KMS-11 (cell line): ENCODE results near the gene ELN.
"Not testable (repeated sequence)": the region's sequence is repeated elsewhere in the genome, so short reads cannot be mapped to it uniquely, and the experiment has no call there.

Experiments used
- H2AFZ ChIP-seq: fragments of 200-600 bp; sonication (generic); 2 replicates; pipeline ENCODE4 v1.6.1; 2016; ENCODE audit warnings: antibody characterized with exemption, mixed run types, low read depth
- H3K27ac ChIP-seq: fragments of 200-600 bp; sonication (generic); 2 replicates; pipeline ENCODE4 v1.6.1; 2016; ENCODE audit warnings: mild to moderate bottlenecking, mixed run types
- H3K27me3 ChIP-seq: fragments of 200-600 bp; sonication (generic); 2 replicates; pipeline ENCODE4 v1.6.1; 2017; ENCODE audit warnings: mild to moderate bottlenecking, low read depth, mixed run types, moderate library complexity; ENCODE audit not compliant: insufficient read depth
- H3K36me3 ChIP-seq: fragments of 200-600 bp; sonication (generic); 2 replicates; pipeline ENCODE4 v1.6.1; 2017; ENCODE audit warnings: mild to moderate bottlenecking, mixed run types; ENCODE audit not compliant: insufficient read depth
- H3K4me1 ChIP-seq: fragments of 200-600 bp; sonication (generic); 2 replicates; pipeline ENCODE4 v1.6.1; 2016; ENCODE audit warnings: mild to moderate bottlenecking, low read depth, mixed run types; ENCODE audit not compliant: poor library complexity, severe bottlenecking
- H3K4me2 ChIP-seq: fragments of 200-600 bp; sonication (generic); 2 replicates; pipeline ENCODE4 v1.7.0; 2016; ENCODE audit warnings: mild to moderate bottlenecking, mixed run types
- H3K4me3 ChIP-seq: fragments of 200-600 bp; sonication (generic); IDR thresholded peaks from 2 replicates; pipeline ENCODE4 v1.6.1; 2017; ENCODE audit warnings: low read depth, low read length, mixed read lengths; ENCODE audit not compliant: insufficient read depth
- H3K79me2 ChIP-seq: fragments of 200-600 bp; sonication (generic); 2 replicates; pipeline ENCODE4 v1.6.1; 2016; ENCODE audit warnings: low read depth, mixed run types; ENCODE audit not compliant: insufficient read depth
- H3K9ac ChIP-seq: fragments of 200-600 bp; sonication (generic); 2 replicates; pipeline ENCODE4 v1.6.1; 2016; ENCODE audit warnings: mild to moderate bottlenecking, mixed run types
- H4K20me1 ChIP-seq: fragments of 200-600 bp; sonication (generic); 2 replicates; pipeline ENCODE4 v1.6.1; 2016; ENCODE audit warnings: mild to moderate bottlenecking, mixed run types; ENCODE audit not compliant: insufficient read depth
- TF ChIP-seq, protein P1 (sequence below): fragments of 200-600 bp; sonication (generic); conservative IDR thresholded peaks from 2 replicates; pipeline ENCODE4 v1.6.1; 2017; ENCODE audit warnings: low read depth, mild to moderate bottlenecking, antibody characterized with exemption, low read length, moderate library complexity, mixed read lengths

The ELN gene

DNA sequence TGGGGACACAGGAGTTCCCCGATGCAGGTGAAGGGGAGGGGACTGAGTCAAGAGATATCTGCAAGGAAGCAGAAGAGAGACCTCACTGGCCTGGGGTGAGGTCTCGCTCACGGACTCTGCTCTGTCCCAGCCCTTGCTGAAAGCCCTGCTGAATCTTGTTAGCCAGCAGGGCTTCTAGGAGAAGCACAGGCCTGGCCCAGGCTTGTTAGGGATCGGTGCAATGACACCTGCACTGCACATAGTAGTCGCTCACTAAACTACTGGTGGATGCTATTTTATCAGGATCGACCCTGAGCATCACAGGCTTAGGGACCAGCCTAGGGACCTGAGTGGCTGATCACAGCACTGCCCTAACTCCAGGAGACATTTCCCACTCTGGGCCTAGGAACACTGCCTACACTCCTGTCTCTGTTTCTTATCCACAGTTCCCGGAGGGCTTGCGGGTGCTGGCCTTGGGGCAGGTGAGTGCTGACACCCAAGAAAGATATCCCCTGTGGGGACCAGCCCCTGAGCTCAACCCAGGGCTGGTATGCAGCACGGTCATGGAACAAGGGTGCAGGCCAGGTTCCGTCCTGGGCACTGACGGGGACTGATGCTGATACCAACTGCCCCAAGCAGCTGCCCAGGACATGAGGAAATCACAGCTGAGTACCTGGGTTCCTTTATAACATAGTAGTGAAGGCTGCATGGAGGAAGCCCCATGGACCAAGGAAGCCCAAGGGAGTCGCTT lies 13.0 kb downstream of the ELN start:
- Histone ChIP-seq H3K27ac (no peak overlapping the region), H4K20me1 (no peaks in the 10 kb centered on the region), H3K4me2 (no peak overlapping the region), H3K4me3 (no peak overlapping the region), H3K4me1 (no peaks in the 10 kb centered on the region), H2AFZ (no peak overlapping the region), H3K79me2 (no peaks in the 10 kb centered on the region), H3K36me3 (no peaks in the 10 kb centered on the region), H3K27me3 (peaks cover 98% of the 10 kb centered on the region), H3K9ac (no peak overlapping the region)
- TF ChIP-seq, protein P1, sequence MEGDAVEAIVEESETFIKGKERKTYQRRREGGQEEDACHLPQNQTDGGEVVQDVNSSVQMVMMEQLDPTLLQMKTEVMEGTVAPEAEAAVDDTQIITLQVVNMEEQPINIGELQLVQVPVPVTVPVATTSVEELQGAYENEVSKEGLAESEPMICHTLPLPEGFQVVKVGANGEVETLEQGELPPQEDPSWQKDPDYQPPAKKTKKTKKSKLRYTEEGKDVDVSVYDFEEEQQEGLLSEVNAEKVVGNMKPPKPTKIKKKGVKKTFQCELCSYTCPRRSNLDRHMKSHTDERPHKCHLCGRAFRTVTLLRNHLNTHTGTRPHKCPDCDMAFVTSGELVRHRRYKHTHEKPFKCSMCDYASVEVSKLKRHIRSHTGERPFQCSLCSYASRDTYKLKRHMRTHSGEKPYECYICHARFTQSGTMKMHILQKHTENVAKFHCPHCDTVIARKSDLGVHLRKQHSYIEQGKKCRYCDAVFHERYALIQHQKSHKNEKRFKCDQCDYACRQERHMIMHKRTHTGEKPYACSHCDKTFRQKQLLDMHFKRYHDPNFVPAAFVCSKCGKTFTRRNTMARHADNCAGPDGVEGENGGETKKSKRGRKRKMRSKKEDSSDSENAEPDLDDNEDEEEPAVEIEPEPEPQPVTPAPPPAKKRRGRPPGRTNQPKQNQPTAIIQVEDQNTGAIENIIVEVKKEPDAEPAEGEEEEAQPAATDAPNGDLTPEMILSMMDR = no peak

DNA sequence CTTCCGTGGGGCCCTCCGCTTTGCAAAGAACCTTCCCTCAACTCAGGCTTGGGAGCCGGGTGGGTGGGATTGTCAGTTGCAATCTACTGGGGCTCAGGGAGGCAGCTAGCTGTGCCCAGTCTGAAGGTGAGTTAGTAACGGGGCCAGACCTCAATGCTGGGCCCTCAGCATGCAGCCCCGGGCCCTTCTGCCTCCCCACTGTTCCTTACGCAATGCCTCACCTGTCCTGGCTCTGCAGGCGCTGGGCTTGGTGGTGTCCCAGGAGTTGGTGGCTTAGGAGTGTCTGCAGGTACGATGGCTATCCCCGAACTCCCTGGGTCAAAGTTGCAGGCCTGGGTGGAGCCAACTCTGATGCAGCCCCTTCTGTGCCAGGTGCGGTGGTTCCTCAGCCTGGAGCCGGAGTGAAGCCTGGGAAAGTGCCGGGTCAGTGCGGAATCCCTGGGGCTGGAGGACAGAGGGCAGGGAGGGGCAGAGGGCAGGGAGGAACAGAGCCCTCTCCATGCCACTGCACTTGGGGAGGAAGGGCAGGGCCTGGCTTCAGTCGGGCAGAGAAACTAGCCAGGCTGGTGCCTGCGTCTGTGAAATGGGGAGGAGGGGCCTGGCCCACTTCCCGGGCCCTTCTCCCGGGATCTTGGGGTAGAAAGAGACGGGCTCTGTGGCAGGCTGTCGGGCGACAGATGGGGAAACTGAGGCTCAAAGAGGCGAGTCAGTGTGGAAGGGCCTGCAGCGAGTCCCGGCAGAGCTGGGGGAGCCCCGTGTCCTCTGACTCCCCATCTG lies 15.0 kb downstream of the ELN start:
- Histone ChIP-seq H3K27ac (no peak overlapping the region), H4K20me1 (no peaks in the 10 kb centered on the region), H3K36me3 (no peaks in the 10 kb centered on the region), H3K4me3 (no peak overlapping the region), H3K9ac (no peak overlapping the region), H3K27me3 (peaks cover 92% of the 10 kb centered on the region), H3K79me2 (no peaks in the 10 kb centered on the region), H3K4me2 (no peak overlapping the region), H3K4me1 (no peaks in the 10 kb centered on the region), H2AFZ (no peak overlapping the region)
- TF ChIP-seq, protein P1 = no peak

DNA sequence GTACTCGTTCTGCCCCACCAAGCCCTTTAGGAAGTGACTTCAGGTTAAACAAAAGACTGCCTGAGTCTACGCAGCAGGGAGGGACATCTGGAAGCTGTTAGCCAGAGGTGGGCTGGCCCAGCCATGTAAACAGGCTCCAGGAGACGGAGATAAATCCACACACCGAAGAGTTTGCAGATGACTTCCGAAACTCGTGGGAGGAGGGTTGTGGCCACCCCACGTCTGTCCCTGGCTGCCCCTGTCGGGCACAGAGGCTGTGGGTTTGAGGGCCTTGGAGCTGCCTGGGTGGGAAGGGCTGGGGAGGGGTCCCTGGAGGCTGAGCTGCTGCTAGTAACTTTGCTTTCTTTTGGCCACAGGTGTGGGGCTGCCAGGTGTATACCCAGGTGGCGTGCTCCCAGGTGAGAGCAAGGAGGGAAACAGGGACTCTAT lies 15.6 kb downstream of the ELN start:
- no peak overlapping the region for H3K4me2 ChIP-seq
- no peaks in the 10 kb centered on the region for H3K36me3 ChIP-seq
- H4K20me1 ChIP-seq = no peaks in the 10 kb centered on the region
- TF ChIP-seq, protein P1 = no peak
- H3K4me3 ChIP-seq = no peak overlapping the region
- H3K9ac ChIP-seq = no peak overlapping the region
- no peaks in the 10 kb centered on the region for H3K79me2 ChIP-seq
- H3K27me3 ChIP-seq = peaks cover 86% of the 10 kb centered on the region
- H3K27ac ChIP-seq = no peak overlapping the region
- no peak overlapping the region for H2AFZ ChIP-seq
- no peaks in the 10 kb centered on the region for H3K4me1 ChIP-seq

DNA sequence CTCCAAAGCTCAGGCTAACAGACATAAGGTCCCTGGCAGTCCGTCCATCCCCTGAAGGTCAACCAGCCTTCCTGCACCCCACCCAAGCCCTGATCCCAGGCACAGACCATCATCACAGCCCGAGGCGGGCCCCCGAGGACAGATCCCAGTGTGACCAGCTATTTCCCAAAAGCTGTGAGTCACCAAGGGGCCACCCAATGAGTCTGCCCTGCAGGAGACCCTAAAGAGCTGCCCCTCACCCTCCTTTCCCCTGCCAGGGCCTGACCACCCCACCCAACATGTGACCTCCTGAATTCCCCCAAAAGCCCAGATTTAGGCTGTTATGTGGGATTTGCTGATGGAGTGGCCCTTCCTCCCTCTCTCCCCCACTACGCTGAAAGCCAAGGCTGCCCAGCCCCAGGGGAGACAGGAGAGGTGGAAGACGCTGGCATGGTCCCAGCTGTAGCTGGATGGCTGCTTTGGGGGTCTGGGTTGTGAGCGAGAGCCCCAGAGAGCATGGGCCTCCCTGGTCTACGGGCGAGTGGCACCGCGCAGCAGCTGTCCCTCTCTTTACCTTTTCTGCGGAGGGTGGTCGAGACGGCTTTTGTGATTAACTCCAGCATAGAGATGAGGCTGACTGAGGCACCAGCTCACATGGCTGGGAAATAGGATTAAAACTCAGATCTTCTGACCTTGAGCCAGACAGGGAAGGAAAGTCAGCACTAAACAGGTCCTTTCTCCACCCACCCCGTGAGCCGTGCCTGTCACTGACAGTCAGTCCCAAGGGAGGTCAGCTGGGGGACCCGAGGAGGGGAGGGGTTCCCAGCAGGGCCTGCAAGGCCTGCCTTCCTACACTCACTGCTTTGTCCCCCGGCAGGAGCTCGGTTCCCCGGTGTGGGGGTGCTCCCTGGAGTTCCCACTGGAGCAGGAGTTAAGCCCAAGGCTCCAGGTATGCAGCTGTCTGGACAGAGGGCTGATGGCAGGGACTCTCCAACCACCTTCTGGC lies 16.7 kb downstream of the ELN start:
- Histone ChIP-seq H3K4me1 (no peaks in the 10 kb centered on the region), H3K27ac (no peak overlapping the region), H3K9ac (no peak overlapping the region), H4K20me1 (no peaks in the 10 kb centered on the region), H3K4me3 (no peak overlapping the region), H3K79me2 (no peaks in the 10 kb centered on the region), H3K36me3 (no peaks in the 10 kb centered on the region), H2AFZ (no peak overlapping the region), H3K27me3 (peaks cover 75% of the 10 kb centered on the region), H3K4me2 (no peak overlapping the region)
- TF ChIP-seq, protein P1 = no peak

DNA sequence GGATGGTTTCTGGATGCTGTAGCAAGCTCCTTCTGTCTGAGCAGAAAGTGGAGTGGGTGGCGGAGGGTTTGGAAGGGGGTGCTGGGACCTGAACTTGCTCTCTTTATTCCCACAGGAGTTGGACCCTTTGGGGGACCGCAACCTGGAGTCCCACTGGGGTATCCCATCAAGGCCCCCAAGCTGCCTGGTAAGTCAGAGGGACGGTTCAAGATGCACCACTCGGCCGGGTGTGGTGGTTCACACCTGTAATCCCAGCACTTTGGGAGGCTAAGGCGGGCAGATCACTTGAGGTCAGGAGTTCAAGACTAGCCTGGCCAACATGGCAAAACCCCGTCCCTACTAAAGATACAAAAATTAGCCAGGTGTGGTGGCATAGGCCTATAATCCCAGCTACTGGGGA lies 18.6 kb downstream of the ELN start:
- H3K27ac ChIP-seq, H3K9ac ChIP-seq, H3K36me3 ChIP-seq, H3K4me3 ChIP-seq, H3K4me2 ChIP-seq, H3K79me2 ChIP-seq, H3K4me1 ChIP-seq, H4K20me1 ChIP-seq, H2AFZ ChIP-seq: not testable (repeated sequence)
- H3K27me3 ChIP-seq = peaks cover 64% of the 10 kb centered on the region
